Kidney capillary endothelial cell (primary cell): ENCODE results near the gene PLLP.
A peak's percentile ranks its signal among the peaks of the same experiment; 100 is the strongest.
"Not testable (repeated sequence)": the region's sequence is repeated elsewhere in the genome, so short reads cannot be mapped to it uniquely, and the experiment has no call there.

Experiments
- DNase-seq: peaks from one replicate; pipeline ENCODE4 v3.0.0-alpha.2; 2018; ENCODE audit warnings: low spot score

PLLP gene

DNA sequence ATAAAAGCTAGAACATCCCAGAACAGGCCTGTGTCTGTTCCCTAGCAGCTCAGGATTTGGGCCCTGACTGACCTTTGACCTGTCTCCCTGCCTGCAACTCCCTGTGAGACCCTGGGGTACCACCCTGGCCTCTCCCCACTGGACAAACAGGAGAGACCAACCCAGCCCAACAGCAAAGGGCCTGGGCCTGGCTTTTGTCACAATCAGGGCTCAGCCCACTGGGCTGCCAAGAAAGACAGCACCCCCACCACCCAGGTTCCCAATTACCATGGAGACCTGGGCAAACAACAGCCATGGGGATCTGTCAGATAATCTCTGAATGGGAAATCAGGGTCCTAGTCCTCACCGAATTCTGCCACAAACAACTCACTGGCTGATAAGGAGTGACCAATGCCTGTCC, 11.1 kb downstream of the PLLP start:
- no peak for DNase-seq

- no peak for DNase-seq
These were observed 12.5 kb downstream of the PLLP start for GRCh38 chr16:57271867-57272495.

DNA sequence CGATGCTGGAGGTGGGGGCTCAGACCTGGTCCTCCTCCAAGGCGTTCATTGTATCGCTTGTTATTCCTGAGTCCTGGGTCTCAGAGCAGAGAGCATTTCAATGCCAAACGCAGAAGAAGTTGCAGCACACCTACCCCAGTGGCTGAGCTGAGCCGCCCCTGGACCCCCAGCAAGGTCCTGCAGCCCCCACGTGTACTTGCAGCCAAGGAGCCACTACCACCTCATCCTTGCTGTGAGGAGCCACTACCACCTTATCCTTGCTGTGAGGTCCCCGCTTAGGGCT, 13.5 kb downstream of the PLLP start:
- no peak for DNase-seq

DNA sequence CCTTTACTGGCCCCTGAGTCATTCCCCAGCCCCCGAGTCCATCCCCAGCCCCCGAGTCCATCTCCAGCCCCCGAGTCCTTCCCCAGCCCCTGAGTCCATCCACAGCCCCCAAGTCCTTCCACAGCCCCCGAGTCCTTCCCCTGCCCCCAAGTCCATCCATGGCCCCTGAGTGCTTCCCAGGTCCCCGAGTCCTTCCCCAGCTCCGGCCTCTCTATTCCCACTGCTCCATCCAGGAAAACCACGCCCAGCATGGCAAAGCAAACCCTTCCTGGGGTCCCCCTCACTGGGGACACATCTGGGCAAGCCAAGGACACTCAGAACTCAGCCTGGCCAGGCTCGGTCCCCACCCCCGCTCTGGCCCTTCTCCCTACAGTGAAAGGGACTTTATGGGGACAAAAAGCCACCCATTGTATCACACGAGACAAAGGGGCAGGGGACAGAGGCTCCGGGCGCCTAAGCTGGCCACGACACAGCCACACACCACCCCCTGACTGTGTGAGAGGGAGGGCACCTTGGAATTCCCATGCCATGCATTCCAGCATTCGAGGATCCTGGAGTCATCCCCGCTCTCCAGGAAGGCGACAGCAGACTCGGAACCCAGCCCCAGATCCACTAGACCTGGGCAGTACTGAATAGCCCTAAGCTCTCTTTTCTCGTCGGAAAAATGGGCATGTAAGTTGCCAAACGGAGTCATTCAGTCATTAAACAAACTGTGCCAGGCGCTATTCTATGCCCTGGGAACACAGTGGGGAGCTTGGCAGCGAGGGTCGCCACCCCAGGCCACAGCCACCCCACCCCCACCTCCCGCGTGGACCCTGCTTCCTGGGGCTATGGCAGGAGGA, 14.0 kb downstream of the PLLP start:
- DNase-seq = no peak

DNA sequence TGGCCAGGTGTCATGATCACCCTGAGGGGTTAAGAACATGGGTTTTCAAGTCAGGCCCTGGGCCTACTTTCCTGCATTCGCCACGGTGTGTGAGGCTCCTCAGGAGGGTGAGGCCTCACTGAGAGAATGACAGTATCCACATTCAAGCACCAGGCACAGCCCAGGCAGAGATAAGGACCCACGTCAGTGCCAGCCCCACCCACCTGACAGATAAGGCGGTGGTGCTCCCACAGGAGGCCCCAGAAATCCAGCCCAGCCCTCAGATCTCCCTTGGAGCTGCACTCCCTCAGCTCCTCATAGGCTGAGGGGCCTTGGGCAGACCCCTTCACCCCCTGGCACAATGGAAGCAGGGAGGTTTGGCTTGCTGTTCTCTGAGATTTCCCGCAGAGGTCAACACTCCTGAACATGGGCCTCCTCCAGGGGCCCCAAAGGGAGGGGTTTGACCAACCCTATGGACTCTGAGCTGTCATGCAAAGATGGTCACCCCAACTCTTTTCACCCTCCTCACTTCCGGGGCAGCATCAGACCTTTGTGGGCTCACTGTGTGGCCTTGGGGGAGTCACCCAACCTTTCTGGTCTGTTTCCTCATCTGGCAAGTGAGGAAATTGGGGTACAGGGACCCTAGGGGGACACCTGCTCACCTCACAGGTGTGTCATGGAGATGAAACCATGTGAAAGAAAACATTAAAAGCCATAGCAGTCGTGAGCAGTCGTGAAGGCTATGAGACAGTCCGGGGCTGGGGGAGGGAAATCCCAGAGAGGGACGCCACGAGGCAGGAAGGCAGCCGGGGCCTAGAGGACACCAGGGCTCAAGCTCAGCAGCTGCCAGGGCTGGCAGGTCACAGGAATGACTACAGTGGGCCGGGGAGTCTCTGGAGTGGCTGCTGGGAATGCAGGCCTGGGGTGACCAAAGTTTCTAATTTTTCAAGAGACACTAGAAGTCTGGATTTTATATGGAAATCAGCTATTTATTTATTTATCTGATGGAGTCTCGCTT, 15.4 kb downstream of the PLLP start:
- no peak for DNase-seq

GRCh38 chr16:57267343-57267742, 17.1 kb downstream of the PLLP start:
- DNase-seq = not testable (repeated sequence)

- DNase-seq = no peak
These were observed 17.8 kb downstream of the PLLP start for GRCh38 chr16:57266531-57267260.

DNA sequence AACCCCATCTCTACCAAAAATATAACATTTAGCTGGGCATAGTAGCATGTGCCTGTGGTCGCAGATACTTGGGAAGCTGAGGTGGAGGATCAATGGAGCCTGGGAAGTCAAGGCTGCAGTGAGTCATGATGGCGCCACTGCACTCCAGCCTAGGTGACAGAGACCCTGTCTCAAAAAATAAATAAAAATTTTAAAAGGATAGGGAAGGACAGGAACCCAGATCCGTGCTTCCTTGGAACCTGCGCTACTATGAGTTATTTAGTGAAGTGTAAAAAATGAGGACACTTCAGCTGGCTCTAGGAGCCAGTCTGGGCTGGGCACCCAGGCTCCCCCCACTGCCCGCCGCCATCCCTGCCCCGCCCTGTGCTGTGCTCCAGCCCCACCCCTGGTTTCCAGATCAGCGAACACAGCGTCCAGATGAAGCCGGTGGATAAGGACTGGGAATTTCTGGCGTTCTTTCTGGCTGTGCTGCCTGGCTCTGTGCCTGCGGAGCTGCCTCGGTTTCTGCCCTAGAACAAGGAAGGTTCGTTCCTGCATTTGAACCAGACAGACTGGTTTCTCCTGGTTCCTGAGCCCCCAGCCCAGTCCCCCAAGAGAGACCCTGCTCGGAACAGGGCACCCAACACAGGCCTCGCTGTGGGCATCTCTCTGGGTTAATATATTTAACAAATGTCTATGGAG, 18.5 kb downstream of the PLLP start:
- DNase-seq = no peak

DNA sequence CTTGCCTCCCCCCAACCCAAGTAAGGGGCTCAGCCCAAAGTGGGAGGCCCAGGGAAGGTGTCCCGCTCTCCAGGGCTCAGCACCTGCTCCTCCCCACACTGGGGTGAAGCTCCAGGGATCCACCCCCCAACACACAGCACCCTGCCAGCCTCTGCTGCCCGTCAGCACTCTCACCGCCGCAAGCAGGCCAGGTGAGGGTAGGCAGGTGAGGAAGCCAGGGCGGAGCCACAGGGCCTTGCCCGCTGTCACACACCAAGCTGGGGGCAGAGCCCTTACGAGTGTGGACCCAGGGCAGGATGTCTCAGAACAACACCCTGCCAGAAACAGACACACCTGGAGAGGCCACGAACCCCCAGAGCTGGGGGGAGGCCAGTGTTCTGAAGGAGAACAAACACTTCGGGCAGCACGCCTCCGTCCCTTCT, 19.5 kb downstream of the PLLP start:
- no peak for DNase-seq

DNA sequence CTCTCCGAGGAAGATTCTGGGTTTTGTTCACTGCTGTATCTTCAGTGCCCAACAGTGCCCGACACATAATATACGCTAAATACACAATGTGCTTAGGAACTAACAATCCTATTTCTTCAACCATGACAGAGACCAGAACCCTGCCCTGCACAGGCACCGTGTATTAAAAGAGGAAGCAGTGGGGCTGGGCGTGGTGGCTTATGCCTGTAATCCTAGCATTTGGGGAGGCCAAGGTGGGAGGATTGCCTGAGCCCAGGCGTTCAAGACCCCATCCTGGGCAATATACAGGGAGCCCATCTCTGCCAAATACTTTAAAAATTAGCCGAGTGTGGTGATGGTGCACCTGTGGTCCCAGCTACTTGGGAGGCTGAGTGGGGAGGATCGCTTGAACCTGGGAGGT, 20.1 kb downstream of the PLLP start:
- DNase-seq = no peak

DNA sequence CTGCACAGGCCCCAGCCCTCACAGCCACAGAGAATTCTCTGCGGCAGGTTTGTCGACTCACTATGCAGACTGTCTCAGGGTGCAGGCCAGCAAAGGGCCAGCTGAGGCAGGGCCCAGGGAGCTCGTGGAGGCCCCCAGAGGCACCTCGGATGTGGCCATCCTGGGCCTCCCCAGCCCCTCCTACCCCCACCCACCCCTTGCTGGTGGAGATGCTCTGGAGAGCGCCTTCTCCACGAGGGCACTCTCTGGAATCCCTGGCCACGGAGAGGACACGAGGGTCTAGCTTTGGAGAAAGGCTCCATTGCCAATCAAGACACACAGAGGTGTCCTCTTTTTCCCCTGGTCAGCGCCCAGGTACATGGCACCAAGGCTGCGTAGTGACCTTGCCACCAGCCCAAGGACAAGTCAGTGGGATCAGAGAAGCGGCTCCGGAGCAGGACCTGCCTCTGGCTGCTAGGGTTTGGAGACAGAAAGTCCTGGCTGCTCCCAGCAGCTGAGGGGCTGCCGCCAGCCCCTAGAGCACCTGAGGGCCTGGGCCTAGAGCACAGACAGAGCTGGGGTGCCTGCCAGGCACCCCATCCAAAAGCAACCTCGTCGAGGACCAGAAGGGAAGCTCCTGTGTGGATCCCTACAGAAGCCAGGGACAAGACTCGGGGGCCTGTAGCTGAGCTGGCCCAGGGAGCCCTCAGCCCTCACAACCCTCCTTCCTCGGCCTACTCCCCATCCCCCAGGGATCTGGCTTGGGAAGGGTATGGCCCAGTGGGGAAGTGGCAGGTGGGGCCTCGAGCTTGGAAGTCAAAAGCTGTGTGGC, 20.7 kb downstream of the PLLP start:
- no peak for DNase-seq

- DNase-seq = no peak
These were observed 21.5 kb downstream of the PLLP start for GRCh38 chr16:57262841-57263540.

GRCh38 chr16:57261806-57262205, 22.7 kb downstream of the PLLP start:
- no peak for DNase-seq

- peak; percentile 92 for DNase-seq
These were observed 24.1 kb downstream of the PLLP start for GRCh38 chr16:57260294-57260929.

DNA sequence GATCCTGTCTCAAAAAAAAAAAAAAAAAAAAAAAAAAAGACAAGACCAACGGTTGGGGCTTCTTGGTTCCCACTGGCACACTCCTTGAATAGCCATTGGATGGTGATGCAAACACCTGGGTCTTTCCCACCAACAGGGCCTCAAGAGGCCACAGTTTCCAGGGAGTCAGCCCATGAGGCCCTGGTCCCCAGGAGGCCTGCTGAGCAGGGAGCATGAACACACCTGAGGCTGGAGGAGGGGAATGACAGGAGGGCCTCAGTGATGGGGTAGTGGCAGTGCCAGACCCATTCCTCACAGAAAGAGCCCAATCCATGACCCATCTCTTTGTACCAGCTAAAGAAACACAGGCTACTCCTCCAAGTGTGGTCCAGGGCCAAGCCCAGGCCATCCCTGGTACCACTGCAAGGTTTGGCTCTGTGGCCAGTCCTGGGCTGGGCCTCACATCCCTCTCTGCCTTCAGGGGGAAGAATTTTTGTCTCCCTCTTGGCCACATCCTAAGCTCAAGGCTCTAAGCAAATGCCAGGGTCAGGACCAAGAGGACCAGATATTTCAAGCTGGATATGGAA, 25.5 kb downstream of the PLLP start:
- no peak for DNase-seq

GRCh38 chr16:57258226-57258909, 26.1 kb downstream of the PLLP start:
- DNase-seq = no peak

DNA sequence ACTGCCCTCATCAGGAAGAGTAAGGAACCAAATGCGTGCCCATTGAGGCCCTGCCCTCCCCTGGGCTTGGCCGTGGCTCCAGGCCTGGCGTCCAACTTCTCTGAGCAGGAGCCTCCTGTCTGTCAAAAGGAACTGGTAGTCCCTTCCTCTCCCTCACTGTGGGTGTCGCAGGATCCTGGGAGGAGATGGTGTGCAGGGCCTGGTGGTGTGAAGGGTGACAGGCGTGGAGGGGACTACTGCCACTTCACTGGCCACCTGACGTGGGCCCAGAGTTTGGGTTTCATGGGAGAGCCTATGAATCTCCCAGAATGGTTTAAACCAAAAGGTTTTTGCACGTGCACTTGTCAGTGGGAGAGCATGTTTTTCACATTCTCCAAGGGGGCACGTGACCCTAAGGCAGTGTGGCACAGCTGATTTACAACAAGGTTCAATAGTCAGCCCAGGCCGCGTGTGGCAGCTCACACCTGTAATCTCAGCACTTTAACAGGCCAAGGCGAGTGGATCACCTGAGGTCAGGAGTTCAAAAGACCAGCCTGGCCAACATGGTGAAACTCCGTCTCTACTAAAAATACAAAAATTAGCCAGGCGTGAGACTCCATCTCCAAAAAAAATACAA, 26.9 kb downstream of the PLLP start:
- DNase-seq = no peak
